GM21737 (cell line): Measurements from ENCODE around the gene SP1.
A peak's percentile ranks its signal among the peaks of the same experiment; 100 is the strongest.
"Not testable (repeated sequence)": the region's sequence is repeated elsewhere in the genome, so short reads cannot be mapped to it uniquely, and the experiment has no call there.

Experiments used
- ATAC-seq: cut with Tn5 transposase; IDR thresholded peaks from one replicate; pipeline ENCODE4 v1.9.1; 2021; ENCODE audit warnings: mild to moderate bottlenecking, moderate library complexity; ENCODE audit not compliant: unreplicated experiment

Gene SP1

GRCh38 chr12:53444593-53445325 is 64.8 kb downstream of the SP1 start:
- not testable (repeated sequence) for ATAC-seq

GRCh38 chr12:53450936-53451335 is 71.0 kb downstream of the SP1 start:
- ATAC-seq = no peak

GRCh38 chr12:53451661-53452158 is 71.7 kb downstream of the SP1 start, which contains the start of gene PCBP2:
Gene PCBP2 (plus strand): TSS chr12:53452102. CDS start chr12:53454801, 2,699 bp downstream.
- peak; percentile 97 for ATAC-seq

- ATAC-seq = no peak
These were observed 72.4 kb downstream of the SP1 start for GRCh38 chr12:53452159-53453077.

- no peak for ATAC-seq
These were observed 74.1 kb downstream of the SP1 start for GRCh38 chr12:53453953-53454640.

- ATAC-seq = no peak
These were observed 74.7 kb downstream of the SP1 start for GRCh38 chr12:53454707-53455106.

DNA sequence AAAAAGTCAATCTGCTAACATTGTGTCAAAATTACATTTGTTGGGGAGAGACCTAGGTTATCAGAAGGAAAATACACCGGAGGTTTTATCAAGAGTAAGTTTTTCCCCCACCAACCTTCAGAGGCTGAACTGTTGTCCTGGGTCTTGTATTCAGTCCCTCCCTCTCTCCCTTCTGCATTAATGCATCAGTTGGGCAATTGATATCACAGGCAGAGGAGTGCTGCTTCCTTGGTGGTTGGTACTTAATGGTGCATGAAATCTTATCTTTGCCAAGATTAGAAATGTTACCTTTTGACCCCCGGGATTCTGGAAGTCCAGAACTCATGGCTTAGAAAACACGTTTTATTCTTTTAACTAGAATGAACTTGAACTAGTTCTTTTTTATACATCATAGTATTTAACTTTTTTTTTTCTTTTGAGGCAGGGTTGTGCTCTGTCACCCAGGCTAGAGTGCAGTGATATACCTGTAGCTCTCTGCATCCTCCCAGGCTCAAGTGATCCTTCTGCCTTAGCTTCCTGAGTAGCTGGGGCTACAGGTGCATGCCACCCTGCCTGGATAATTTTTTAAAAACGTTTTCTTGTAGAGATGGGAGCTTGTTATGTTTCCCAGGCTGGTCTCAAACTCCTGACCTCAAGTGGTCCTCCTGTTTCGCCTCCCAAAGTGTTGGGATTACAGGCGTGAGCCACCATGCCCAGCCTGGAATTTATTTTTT is 76.8 kb downstream of the SP1 start:
- no peak for ATAC-seq

- ATAC-seq = no peak
These were observed 79.1 kb downstream of the SP1 start for GRCh38 chr12:53459097-53459496.

DNA sequence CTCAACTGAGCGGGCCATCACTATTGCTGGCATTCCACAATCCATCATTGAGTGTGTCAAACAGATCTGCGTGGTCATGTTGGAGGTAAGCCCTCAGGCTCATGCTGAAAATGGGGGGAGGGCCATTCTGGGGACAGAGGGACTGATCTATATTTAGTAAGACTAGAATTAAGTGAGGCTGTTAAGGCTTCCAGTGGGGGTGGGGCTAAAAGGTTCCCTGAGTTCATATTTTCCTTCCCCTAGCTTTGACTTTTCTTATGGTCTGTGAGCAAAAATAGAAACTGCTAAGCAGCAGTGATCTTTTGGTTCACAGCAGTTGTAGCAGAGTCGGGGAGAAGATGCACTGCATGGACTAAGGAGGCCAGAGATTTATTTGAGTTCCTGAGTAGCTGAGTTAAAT is 81.1 kb downstream of the SP1 start:
- no peak for ATAC-seq

GRCh38 chr12:53461591-53461990 is 81.6 kb downstream of the SP1 start:
- ATAC-seq = no peak

GRCh38 chr12:53462935-53463334 is 83.0 kb downstream of the SP1 start:
- ATAC-seq = no peak

- ATAC-seq = no peak
These were observed 84.0 kb downstream of the SP1 start for GRCh38 chr12:53463802-53464560.

DNA sequence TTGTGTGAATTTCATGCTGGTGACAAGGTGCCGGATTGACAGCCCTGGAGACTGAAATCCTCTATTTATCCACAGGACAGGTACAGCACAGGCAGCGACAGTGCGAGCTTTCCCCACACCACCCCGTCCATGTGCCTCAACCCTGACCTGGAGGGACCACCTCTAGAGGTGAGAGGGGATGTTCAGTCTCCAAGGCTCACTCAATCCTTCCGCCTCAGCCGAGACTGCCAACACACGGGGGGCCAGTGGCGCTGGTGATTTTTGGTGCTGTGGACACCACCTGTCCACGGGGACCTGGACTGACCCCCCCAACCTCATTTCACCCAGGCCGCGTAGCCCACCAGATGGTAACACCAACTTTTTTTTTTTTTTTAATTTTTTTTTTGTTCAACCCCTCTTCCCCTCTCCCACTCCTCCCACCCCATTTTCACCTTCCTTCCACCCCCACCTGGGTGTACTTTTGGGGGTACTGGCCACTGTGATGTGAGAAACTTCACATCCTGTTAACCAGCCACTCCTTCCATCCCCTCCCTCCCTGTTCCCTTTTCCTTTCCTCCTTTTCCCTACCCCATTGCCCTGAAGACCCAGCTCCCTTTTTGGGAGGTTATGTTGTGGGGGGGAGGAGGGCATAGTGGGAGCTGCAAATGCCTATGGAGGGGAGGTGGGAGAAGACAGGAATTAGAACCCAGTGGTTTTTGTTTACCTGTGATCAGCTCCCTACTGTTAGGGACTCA is 84.9 kb downstream of the SP1 start:
- no peak for ATAC-seq

GRCh38 chr12:53465679-53466078 is 85.7 kb downstream of the SP1 start:
- no peak for ATAC-seq
